HG03469 (cell line): ENCODE measurements around the gene MYBPHL.

Experiments
- ATAC-seq: cut with Tn5 transposase; IDR thresholded peaks from one replicate; pipeline ENCODE4 v1.9.1; 2021; ENCODE audit warnings: mild to moderate bottlenecking, moderate library complexity, moderate number of reproducible peaks; ENCODE audit not compliant: unreplicated experiment

MYBPHL gene

GRCh38 chr1:109306832-109307273 is at the start of gene MYBPHL:
TSS of gene MYBPHL (minus strand) at chr1:109307011. CDS start at chr1:109306991, 20 bp downstream.
- ATAC-seq: no peak

GRCh38 chr1:109356505-109356904 is 49.7 kb upstream of the MYBPHL start:
- ATAC-seq: no peak

GRCh38 chr1:109354929-109355328 is 48.1 kb upstream of the MYBPHL start:
- ATAC-seq: no peak

GRCh38 chr1:109351457-109351856 is 44.6 kb upstream of the MYBPHL start:
- no peak for ATAC-seq

- no peak for ATAC-seq
Observed at GRCh38 chr1:109350655-109351054, 43.8 kb upstream of the MYBPHL start.

GRCh38 chr1:109350182-109350581 is 43.4 kb upstream of the MYBPHL start:
- ATAC-seq: no peak

- no peak for ATAC-seq
Observed at GRCh38 chr1:109347511-109347910, 40.7 kb upstream of the MYBPHL start.

GRCh38 chr1:109341944-109342930 is 35.4 kb upstream of the MYBPHL start:
- ATAC-seq: no peak

- ATAC-seq: no peak
Observed at GRCh38 chr1:109338608-109339007, 31.8 kb upstream of the MYBPHL start.

- ATAC-seq: no peak
Observed at GRCh38 chr1:109338091-109338490, 31.3 kb upstream of the MYBPHL start.

- ATAC-seq: no peak
Observed at GRCh38 chr1:109335091-109335490, 28.3 kb upstream of the MYBPHL start.

- no peak for ATAC-seq
Observed at GRCh38 chr1:109331113-109331512, 24.3 kb upstream of the MYBPHL start.

GRCh38 chr1:109327285-109327684 is 20.5 kb upstream of the MYBPHL start:
- no peak for ATAC-seq

GRCh38 chr1:109322974-109323373 is 16.2 kb upstream of the MYBPHL start:
- ATAC-seq: no peak

- no peak for ATAC-seq
Observed at GRCh38 chr1:109319114-109319513, 12.3 kb upstream of the MYBPHL start.

GRCh38 chr1:109316506-109316905 is 9.7 kb upstream of the MYBPHL start:
- ATAC-seq: no peak

- ATAC-seq: no peak
Observed at GRCh38 chr1:109315288-109315687, 8.5 kb upstream of the MYBPHL start.

- ATAC-seq: no peak
Observed at GRCh38 chr1:109314795-109315194, 8.0 kb upstream of the MYBPHL start.

- no peak for ATAC-seq
Observed at GRCh38 chr1:109312978-109313775, 6.4 kb upstream of the MYBPHL start.

GRCh38 chr1:109312246-109312645 is 5.4 kb upstream of the MYBPHL start:
- ATAC-seq: no peak

- ATAC-seq: no peak
Observed at GRCh38 chr1:109309347-109309746, 2.5 kb upstream of the MYBPHL start.
